ENCODE results near the gene SAFB2.

- TF ChIP-seq SP2 (tag by site-specific recombination; IDR thresholded peaks at IDR 0.05) (no peak), ZNF24 (tag by site-specific recombination; IDR thresholded peaks at IDR 0.05) (no peak), CTCF (tag by site-specific recombination; IDR thresholded peaks at IDR 0.05) (no peak), ZNF518A (tag by site-specific recombination; conservative IDR thresholded peaks at IDR 0.05; ENCODE audit: low read depth) (no peak), KLF7 (tag by site-specific recombination; IDR thresholded peaks at IDR 0.05; ENCODE audit: borderline replicate concordance) (no peak), ELK4 (IDR thresholded peaks at IDR 0.05; ENCODE audit: borderline replicate concordance, low read depth, low read length) (no peak), ZNF704 (tag by site-specific recombination; IDR thresholded peaks at IDR 0.05) (no peak), REST (tag by site-specific recombination; IDR thresholded peaks at IDR 0.05) (no peak), ZNF645 (tag by site-specific recombination; IDR thresholded peaks at IDR 0.05) (no peak)
Observed at GRCh38 chr19:5666921-5667610, 44.5 kb upstream of the SAFB2 start.
